Activated CD4-positive, alpha-beta T cell treated with anti-CD3 and anti-CD28 coated beads, Interleukin-2, amount 10 ng/mL, durations not matched to agents 24 days and 14 days (primary cell): ENCODE data around the gene PIP. TPM values are rescaled to one million over a fixed set of nuclear protein-coding genes. Genes with fewer than 3 reads are reported as not detected.
"Not testable (repeated sequence)": the region's sequence is repeated elsewhere in the genome, so short reads cannot be mapped to it uniquely, and the experiment has no call there.

Experiments
- DNase-seq: peaks from one replicate; pipeline ENCODE4 v3.0.0; 2022
- H3K27ac Mint-ChIP-seq: one replicate; pipeline ENCODE4 v1.8.0; 2022; ENCODE audit warnings: mild to moderate bottlenecking, mixed read lengths
- H3K27me3 Mint-ChIP-seq: one replicate; pipeline ENCODE4 v1.8.0; 2022; ENCODE audit warnings: mixed read lengths
- H3K36me3 Mint-ChIP-seq: one replicate; pipeline ENCODE4 v1.8.0; 2022; ENCODE audit warnings: low read depth, mild to moderate bottlenecking, mixed read lengths
- H3K4me1 Mint-ChIP-seq: one replicate; pipeline ENCODE4 v1.8.0; 2021; ENCODE audit warnings: mixed read lengths
- H3K4me3 Mint-ChIP-seq: one replicate; pipeline ENCODE4 v1.8.0; 2022; ENCODE audit warnings: mild to moderate bottlenecking, moderate library complexity, mixed read lengths
- H3K9me3 Mint-ChIP-seq: one replicate; pipeline ENCODE4 v1.8.0; 2021; ENCODE audit warnings: mixed read lengths
- intact Hi-C: fragments of 100-400 bp; cut with micrococcal nuclease; formaldehyde crosslinking; loops from one replicate; pipeline ENCODE4 v1.15.1; 2023
- total RNA-seq: library from RNA; stranded (reverse); gene quantifications from 2 replicates; pipeline ENCODE4 v1.2.3, GENCODE V29; 2022

The PIP gene, protein sequence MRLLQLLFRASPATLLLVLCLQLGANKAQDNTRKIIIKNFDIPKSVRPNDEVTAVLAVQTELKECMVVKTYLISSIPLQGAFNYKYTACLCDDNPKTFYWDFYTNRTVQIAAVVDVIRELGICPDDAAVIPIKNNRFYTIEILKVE
- not detected in 2 replicates for total RNA-seq

DNA sequence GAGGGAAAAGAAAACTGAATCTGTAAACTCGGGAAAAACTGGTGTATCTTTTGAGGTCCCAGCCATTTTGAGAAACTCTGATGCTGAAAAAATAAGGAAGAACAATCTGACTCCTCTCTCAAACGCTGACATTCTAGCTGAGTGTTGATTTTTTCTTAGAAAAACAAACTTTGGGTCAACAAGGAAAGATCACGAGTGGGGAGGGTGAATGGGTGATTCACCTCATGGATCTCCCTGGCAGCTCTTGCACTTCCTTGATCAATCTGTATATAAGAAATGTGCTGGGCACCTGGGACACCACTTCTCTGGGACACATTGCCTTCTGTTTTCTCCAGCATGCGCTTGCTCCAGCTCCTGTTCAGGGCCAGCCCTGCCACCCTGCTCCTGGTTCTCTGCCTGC is at the start of gene PIP:
PIP (plus strand) TSS at position 297 of the 400 bp plus-strand sequence; CDS start at position 337, 40 bp downstream.
- Mint-ChIP-seq H3K9me3 (no peaks in the 10 kb centered on the region), H3K4me3 (no peak within 1 kb of the TSS), H3K27me3 (peaks cover 9% of the 10 kb centered on the region), H3K36me3 (no peaks in the 10 kb centered on the region), H3K27ac (no peak within 1 kb of the TSS), H3K4me1 (no peaks in the 10 kb centered on the region)
- DNase-seq = no peak
- intact Hi-C loops = no loop called here

DNA sequence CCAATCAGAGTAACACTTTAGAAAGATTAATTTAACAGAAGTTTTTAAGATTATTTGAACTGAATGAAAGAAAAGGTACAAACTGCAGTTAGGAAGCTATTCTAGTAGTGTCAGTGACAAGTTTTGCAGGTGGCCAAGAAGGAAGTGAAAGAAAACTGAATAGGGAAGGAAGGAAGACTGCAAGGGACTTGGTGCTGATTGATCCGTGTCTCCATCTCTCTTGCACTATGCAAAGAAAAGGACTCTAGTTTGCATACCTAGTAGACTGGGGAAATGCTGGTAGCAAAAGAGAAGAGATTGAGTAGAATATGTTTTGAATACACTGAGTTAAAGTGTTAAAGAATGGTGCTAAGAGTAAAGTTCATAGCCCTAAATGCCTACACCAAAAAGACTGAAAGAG is 46.8 kb upstream of the PIP start:
- Mint-ChIP-seq H3K27ac (no peak overlapping the region), H3K27me3 (no peaks in the 10 kb centered on the region), H3K4me3 (no peak overlapping the region), H3K9me3 (peaks cover 4% of the 10 kb centered on the region), H3K4me1 (no peaks in the 10 kb centered on the region), H3K36me3 (no peaks in the 10 kb centered on the region)
- DNase-seq = peak; percentile 2
- intact Hi-C loops = no loop called here

DNA sequence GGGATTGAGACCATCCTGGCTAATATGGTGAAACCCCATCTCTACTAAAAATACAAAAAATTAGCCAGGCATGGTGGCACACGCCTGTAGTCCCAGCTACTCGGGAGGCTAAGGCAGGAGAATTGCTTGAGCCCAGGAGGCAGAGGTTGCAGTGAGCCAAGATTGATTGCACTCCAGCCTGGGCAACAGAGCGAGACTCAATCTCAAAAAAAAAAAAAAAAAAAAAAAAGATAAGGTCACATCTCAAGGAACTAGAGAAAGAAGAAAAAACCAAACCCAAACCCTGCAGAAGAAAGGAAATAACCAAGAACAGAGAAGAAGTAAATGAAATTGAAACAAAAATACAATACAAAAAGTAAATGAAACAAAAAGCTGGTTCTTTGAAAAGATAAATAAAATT is 46.3 kb upstream of the PIP start:
- DNase-seq, H3K27ac Mint-ChIP-seq, H3K36me3 Mint-ChIP-seq, H3K4me1 Mint-ChIP-seq, intact Hi-C loops, H3K9me3 Mint-ChIP-seq, H3K4me3 Mint-ChIP-seq, H3K27me3 Mint-ChIP-seq: not testable (repeated sequence)

DNA sequence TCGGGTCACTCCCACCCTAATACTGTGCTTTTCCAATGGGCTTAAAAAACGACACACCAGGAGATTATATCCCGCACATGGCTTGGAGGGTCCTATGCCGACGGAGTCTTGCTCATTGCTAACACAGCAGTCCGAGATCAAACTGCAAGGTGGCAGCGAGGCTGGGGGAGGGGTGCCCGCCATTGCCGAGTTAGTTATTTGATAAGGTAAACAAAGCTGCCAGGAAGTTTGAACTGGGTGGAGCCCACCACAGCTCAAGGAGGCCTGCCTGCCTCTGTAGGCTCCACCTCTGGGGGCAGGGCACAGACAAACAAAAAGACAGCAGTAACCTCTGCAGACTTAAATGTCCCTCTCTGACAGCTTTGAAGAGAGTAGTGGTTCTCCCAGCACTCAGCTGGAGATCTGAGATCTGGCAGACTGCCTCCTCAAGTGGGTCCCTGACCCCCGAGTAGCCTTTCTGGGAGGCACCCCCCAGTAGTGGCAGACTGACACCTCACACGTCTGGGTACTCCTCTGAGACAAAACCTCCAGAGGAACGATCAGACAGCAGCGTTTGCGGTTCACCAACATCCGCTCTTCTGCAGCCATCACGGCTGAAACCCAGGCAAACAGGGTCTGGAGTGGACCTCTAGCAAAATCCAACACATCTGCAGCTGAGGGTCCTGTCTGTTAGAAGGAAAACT is 43.2 kb upstream of the PIP start:
- H3K27ac Mint-ChIP-seq, H3K4me1 Mint-ChIP-seq, intact Hi-C loops, H3K27me3 Mint-ChIP-seq, H3K4me3 Mint-ChIP-seq, H3K9me3 Mint-ChIP-seq, H3K36me3 Mint-ChIP-seq: not testable (repeated sequence)
- peak; percentile 28 for DNase-seq

DNA sequence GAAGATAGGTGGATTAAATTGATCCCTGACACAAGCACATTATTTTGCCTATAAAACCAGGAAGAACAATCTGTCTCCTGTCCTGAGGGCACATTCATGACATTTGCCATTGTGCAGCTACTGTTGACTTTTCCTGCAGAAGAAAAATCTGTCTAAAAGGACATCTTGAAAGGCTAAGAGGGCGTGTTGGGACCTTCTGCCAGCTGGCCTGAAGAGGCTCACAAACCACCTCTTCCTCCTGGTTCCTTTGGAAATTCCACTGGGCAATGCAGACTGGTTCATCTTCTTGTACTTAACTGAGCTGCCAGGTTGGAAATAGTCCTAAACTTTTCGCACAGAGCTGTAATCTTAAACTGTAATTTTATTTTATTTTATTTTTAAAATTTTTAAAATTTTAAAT is 35.7 kb upstream of the PIP start:
- H3K27me3 Mint-ChIP-seq = no peaks in the 10 kb centered on the region
- no peak overlapping the region for H3K4me3 Mint-ChIP-seq
- no peak overlapping the region for H3K27ac Mint-ChIP-seq
- no peak for DNase-seq
- no peaks in the 10 kb centered on the region for H3K4me1 Mint-ChIP-seq
- no peaks in the 10 kb centered on the region for H3K36me3 Mint-ChIP-seq
- intact Hi-C loops = no loop called here
- peaks cover 12% of the 10 kb centered on the region for H3K9me3 Mint-ChIP-seq

DNA sequence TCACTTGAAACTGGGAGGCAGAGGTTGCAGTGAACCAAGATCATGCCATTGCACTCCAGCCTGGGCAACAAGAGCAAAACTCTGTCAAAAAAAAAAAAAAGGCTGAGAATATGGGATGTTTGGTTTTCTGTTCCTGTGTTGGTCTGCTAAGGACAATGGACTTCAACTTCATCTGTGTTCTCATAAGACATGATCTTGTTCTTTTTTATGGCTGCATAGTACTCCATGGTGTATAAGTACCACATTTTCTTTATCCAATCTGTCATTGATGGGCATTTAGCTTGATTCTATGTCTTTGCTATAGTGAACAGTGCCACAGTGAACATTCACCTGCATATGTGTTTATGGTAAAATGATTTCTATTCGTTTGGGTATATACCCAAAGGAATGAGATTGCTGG is 32.3 kb upstream of the PIP start:
- H3K27ac Mint-ChIP-seq, H3K36me3 Mint-ChIP-seq, H3K27me3 Mint-ChIP-seq, DNase-seq, H3K4me1 Mint-ChIP-seq, intact Hi-C loops, H3K4me3 Mint-ChIP-seq: not testable (repeated sequence)
- peaks cover 12% of the 10 kb centered on the region for H3K9me3 Mint-ChIP-seq

DNA sequence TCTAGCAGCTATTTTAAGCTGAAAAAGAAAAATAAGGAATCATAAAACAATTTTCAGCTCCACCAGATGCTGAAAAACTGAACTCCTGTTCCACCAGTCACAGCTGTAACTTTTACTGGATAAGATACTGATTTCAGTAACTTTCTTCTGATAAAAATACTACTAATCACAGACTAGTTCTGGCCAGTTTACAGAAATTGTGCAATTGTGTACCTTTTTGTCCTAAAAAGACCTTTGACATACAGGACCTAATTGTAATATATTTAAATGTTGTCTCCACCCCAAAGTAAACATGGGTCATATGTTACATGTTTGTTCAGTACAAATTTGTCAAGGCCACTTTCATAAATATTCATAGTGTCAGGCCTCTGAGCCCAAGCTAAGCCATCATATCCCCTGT is 27.1 kb upstream of the PIP start:
- no peaks in the 10 kb centered on the region for H3K36me3 Mint-ChIP-seq
- peaks cover 10% of the 10 kb centered on the region for H3K9me3 Mint-ChIP-seq
- no peak overlapping the region for H3K4me3 Mint-ChIP-seq
- no peak for DNase-seq
- H3K27me3 Mint-ChIP-seq = no peaks in the 10 kb centered on the region
- intact Hi-C loops = no loop called here
- H3K4me1 Mint-ChIP-seq = no peaks in the 10 kb centered on the region
- H3K27ac Mint-ChIP-seq = no peak overlapping the region

DNA sequence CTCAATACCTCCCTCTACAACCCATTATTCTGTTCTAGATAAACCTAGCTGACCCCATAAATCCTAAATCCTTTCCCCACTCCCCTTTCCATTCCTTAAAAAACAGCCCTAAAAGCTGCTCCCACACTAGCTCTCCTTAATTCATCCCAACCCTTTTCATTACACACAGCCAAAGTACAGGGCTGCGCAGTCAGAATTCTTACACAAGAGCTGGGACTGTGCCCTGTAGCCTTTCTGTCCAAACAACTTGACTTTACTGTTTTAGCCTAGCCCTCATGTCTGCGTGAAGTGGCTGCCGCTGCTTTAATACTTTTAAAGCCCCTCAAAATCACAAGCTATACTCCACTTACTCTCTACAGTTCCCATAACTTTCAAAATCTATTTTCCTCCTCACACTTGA is 23.9 kb upstream of the PIP start:
- intact Hi-C loops, DNase-seq, H3K9me3 Mint-ChIP-seq, H3K36me3 Mint-ChIP-seq, H3K4me1 Mint-ChIP-seq, H3K27ac Mint-ChIP-seq, H3K27me3 Mint-ChIP-seq, H3K4me3 Mint-ChIP-seq: not testable (repeated sequence)

DNA sequence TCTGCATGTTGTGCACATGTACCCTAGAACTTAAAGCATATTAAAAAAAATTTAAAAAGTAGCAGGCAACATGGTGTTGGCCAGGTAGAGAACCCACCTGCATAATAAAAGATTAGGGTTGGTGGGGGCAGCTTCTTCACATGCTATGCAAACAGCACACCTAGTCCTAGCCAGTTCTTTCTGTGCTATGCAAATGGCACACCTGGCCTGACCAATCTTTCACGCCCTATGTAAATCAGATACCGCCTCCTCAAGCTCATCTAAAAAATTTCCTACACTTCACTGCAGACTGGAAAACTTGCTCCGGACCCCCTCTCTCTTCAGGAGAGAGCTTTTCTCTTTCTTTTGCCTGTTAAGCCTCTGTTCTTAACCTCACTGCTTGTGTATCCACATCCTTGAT is 14.5 kb upstream of the PIP start:
- Mint-ChIP-seq H3K27me3 (no peaks in the 10 kb centered on the region), H3K4me3 (no peak overlapping the region), H3K36me3 (no peaks in the 10 kb centered on the region), H3K4me1 (no peaks in the 10 kb centered on the region), H3K27ac (no peak overlapping the region), H3K9me3 (peaks cover 19% of the 10 kb centered on the region)
- intact Hi-C loops = no loop called here
- no peak for DNase-seq

DNA sequence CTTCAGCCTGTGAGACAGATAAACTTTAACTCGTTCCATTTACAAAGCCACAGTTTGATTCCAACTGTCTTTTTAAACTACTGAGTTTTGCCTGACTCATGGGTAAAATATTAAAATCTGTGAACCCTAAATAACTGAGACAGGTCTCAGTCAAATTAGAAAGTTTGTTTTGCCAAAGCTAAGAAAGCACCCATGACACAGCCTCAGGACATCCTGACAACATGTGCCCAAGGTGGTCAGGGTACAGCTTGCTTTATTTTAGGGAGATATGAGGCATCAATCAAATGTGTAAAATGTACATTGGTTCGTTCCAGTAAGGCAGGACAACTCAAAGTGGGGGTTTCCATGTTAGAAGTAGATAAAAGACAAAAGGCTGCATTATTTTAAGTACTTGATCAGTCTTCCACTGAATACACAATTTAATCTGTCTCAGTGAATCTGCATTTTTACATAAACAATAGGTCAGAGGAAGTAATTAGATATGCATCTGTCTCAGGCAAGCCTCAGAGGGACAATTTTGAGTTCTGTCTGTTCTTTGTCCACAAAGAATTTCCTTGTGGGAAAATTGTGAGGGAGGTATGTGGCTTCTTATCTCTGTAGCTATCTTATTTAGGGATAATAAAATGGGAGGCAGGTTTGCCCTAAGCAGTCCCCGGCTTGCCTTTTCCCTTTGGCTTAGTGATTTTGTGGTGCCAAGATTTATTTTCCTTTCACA is 11.0 kb upstream of the PIP start:
- H3K4me3 Mint-ChIP-seq = no peak overlapping the region
- H3K27ac Mint-ChIP-seq = no peak overlapping the region
- intact Hi-C loops = no loop called here
- peaks cover 4% of the 10 kb centered on the region for H3K9me3 Mint-ChIP-seq
- no peaks in the 10 kb centered on the region for H3K4me1 Mint-ChIP-seq
- DNase-seq = no peak
- H3K36me3 Mint-ChIP-seq = no peaks in the 10 kb centered on the region
- no peaks in the 10 kb centered on the region for H3K27me3 Mint-ChIP-seq

DNA sequence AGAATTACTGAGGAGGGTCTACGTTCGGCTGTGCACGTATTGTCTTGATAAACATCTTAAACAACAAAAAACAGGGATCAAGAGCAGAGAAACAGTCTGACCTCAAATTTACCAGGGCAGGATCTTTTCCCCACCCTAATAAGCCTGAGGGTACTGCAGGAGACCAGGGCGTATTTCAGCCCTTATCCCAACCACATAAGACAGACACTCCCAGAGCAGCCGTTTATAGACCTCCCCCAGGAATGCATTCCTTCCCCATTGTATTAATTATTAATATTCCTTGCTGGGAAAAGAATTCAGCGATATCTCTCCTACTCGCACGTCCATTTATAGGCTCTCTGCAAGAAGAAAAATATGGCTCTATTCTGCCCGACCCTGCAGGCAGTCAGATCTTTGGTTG is 8.6 kb upstream of the PIP start:
- DNase-seq, intact Hi-C loops, H3K36me3 Mint-ChIP-seq, H3K4me1 Mint-ChIP-seq, H3K27ac Mint-ChIP-seq, H3K9me3 Mint-ChIP-seq, H3K27me3 Mint-ChIP-seq, H3K4me3 Mint-ChIP-seq: not testable (repeated sequence)

DNA sequence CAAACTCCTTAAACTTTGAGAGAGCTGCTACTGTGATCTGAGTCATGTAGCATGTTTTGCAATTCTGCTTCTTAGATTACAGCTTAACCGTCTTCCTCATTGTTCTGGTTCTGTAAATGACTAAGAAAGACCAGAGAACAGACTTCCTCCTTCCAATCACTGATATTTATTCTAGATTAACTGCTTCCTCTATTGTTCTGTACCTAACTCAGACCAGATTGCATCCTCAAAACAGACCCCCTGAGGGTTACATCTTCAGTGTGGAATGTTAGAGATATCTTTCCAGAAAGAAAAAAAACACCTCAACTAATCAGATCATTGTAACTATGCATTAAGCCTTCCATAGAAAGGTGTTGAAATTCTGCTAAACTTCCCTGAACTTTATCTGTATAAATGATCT is 5.7 kb upstream of the PIP start:
- Mint-ChIP-seq H3K36me3 (no peaks in the 10 kb centered on the region), H3K9me3 (no peaks in the 10 kb centered on the region)

DNA sequence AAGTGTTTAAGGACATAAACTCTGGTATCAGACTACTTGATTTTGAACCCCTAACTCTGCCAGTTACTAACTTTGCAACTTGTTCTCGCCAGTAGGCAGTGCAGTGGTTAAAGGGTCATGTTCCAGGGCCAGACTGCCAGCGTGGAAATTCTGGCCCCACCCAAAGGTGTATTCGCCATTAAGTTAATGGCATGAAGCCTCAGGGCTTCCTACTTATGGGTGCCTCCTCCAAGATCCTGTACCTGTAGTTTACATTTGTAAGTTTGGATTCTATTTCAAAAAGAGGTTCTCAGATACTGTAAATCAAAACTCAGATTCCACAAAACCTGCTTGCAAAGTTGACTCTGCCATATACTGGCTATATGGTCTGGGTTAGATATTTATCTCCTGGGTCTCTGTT is 2.8 kb upstream of the PIP start:
- Mint-ChIP-seq H3K4me3 (no peak overlapping the region), H3K27ac (no peak overlapping the region), H3K36me3 (no peaks in the 10 kb centered on the region), H3K27me3 (peaks cover 7% of the 10 kb centered on the region), H3K4me1 (no peaks in the 10 kb centered on the region), H3K9me3 (no peaks in the 10 kb centered on the region)
- intact Hi-C loops = no loop called here
- no peak for DNase-seq

More for the DNA sequence above, 5.7 kb upstream of the PIP start:
- peaks cover 7% of the 10 kb centered on the region for H3K27me3 Mint-ChIP-seq
- no peak overlapping the region for H3K27ac Mint-ChIP-seq
- H3K4me1 Mint-ChIP-seq = no peaks in the 10 kb centered on the region
- H3K4me3 Mint-ChIP-seq = no peak overlapping the region
- intact Hi-C loops = no loop called here
- no peak for DNase-seq

DNA sequence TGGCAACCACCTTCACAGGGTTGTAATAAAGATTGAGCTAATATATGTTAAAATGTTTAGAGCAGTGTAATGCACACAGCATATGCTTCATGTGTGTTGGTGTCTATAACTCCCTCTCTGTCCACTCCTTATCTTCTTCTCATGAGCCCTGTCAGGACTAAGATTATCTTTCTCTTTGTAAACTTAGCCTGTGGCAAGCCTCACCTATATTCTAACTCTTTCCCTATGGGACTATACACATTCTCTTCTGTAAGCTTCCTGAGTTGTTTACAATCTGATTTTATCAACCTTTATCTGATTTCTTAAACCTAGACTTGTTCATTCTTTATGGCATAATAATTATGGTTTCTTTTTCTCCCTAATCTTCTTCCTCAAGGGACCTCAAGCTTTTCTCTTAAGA is 2.4 kb upstream of the PIP start:
- H3K4me1 Mint-ChIP-seq = no peaks in the 10 kb centered on the region
- H3K9me3 Mint-ChIP-seq = no peaks in the 10 kb centered on the region
- H3K36me3 Mint-ChIP-seq = no peaks in the 10 kb centered on the region
- H3K4me3 Mint-ChIP-seq = no peak overlapping the region
- peaks cover 7% of the 10 kb centered on the region for H3K27me3 Mint-ChIP-seq
- H3K27ac Mint-ChIP-seq = no peak overlapping the region
- intact Hi-C loops = no loop called here
- DNase-seq = no peak
